Right lobe of liver (tissue), 4 donors: ENCODE results near the gene KIR2DL4.

Experiments
- POLR2A ChIP-seq: fragments of 450-650 bp; IDR thresholded peaks from one replicate; pipeline ENCODE4 v1.6.1; 2017; ENCODE audit warnings: antibody characterized with exemption, mild to moderate bottlenecking
- TF ChIP-seq, protein P1 (sequence below), 4 donors: fragments of 200-600 bp in 3 of 4; fragments of 450-650 bp in 1 of 4; IDR thresholded peaks; one replicate each; pipeline versions ENCODE4 v1.5.1 to v1.8.0; 2016 to 2022; ENCODE audit warnings: antibody characterized with exemption in 4 of 4, mild to moderate bottlenecking in 2 of 4
- donor health status: DM: no; HTN: no; CAD: no.
- donor health status: DM: no; HTN: no; CAD: no.
- donor health status: DM: no; HTN: yes; CAD: no.

DNA sequence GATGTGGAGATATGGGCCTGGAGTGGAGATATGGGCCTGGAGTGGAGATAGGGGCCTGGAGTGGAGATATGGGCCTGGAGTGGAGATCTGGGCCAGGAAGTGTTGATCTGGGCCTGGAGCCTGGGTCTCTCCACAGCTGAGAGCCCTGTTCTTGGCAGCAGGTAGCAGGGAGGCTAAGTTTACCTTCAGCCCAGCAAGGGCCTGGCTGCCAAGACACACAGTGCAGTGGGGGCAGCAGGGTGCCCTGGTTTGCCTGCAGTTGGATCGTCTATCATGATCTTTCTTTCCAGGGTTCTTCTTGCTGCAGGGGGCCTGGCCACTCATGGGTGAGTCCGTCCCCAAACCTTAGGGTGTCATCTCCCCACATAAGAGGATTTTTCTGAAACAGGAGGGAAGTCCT, 47.5 kb downstream of the KIR2DL4 start:
- TF ChIP-seq, protein P1, sequence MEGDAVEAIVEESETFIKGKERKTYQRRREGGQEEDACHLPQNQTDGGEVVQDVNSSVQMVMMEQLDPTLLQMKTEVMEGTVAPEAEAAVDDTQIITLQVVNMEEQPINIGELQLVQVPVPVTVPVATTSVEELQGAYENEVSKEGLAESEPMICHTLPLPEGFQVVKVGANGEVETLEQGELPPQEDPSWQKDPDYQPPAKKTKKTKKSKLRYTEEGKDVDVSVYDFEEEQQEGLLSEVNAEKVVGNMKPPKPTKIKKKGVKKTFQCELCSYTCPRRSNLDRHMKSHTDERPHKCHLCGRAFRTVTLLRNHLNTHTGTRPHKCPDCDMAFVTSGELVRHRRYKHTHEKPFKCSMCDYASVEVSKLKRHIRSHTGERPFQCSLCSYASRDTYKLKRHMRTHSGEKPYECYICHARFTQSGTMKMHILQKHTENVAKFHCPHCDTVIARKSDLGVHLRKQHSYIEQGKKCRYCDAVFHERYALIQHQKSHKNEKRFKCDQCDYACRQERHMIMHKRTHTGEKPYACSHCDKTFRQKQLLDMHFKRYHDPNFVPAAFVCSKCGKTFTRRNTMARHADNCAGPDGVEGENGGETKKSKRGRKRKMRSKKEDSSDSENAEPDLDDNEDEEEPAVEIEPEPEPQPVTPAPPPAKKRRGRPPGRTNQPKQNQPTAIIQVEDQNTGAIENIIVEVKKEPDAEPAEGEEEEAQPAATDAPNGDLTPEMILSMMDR (IDR thresholded peaks at IDR 0.05), result no peak
- no peak for TF ChIP-seq POLR2A
